Mesenchymal stem cell (in vitro differentiated cells and primary cell): ENCODE results near the gene FAM76A.
"Not testable (repeated sequence)": the region's sequence is repeated elsewhere in the genome, so short reads cannot be mapped to it uniquely, and the experiment has no call there.

Source experiments
- DNase-seq: peaks from one replicate; pipeline ENCODE4 v3.0.0-alpha.2; 2013
- H2AFZ ChIP-seq: one replicate; pipeline ENCODE4 v1.6.1; 2013; ENCODE audit warnings: low read depth, mild to moderate bottlenecking, control low read depth, inconsistent platforms, low read length, moderate library complexity
- H2AK5ac ChIP-seq: 2 replicates; pipeline ENCODE4 v1.6.1; 2013; ENCODE audit warnings: low read length, moderate library complexity, mild to moderate bottlenecking, inconsistent platforms; ENCODE audit not compliant: severe bottlenecking
- H2BK120ac ChIP-seq: one replicate; pipeline ENCODE4 v1.6.1; 2013; ENCODE audit warnings: low read depth, mild to moderate bottlenecking, inconsistent platforms, low read length, moderate library complexity
- H2BK12ac ChIP-seq, 2 experiments: one replicate each; pipeline ENCODE4 v1.6.1; 2013; ENCODE audit warnings: inconsistent platforms in 2 of 2, low read length in 2 of 2, mild to moderate bottlenecking in 2 of 2, moderate library complexity in 2 of 2, control low read depth in 1 of 2
- H2BK15ac ChIP-seq: one replicate; pipeline ENCODE4 v1.6.1; 2013; ENCODE audit warnings: mild to moderate bottlenecking, low read depth, inconsistent platforms; ENCODE audit not compliant: poor library complexity, severe bottlenecking
- H2BK5ac ChIP-seq: 2 replicates; pipeline ENCODE4 v1.6.1; 2013; ENCODE audit warnings: low read depth, mild to moderate bottlenecking, low read length, control low read depth, inconsistent platforms; ENCODE audit not compliant: poor library complexity, severe bottlenecking
- H3K14ac ChIP-seq, 2 experiments: one replicate each; pipeline ENCODE4 v1.6.1; 2013; ENCODE audit warnings: inconsistent platforms in 2 of 2, low read length in 2 of 2, control low read depth in 1 of 2, mild to moderate bottlenecking in 1 of 2, moderate library complexity in 1 of 2
- H3K18ac ChIP-seq, 2 experiments: one replicate each; pipeline ENCODE4 v1.6.1; 2013; ENCODE audit warnings: inconsistent platforms in 2 of 2, low read length in 2 of 2, control low read depth in 1 of 2, low read depth in 1 of 2, mild to moderate bottlenecking in 1 of 2
- H3K23ac ChIP-seq, 2 experiments: one replicate each; pipeline ENCODE4 v1.6.1; 2013; ENCODE audit warnings: inconsistent platforms in 2 of 2, low read length in 2 of 2, mild to moderate bottlenecking in 2 of 2, moderate library complexity in 2 of 2, control low read depth in 1 of 2
- H3K27ac ChIP-seq: 2 replicates; pipeline ENCODE4 v1.5.1; 2013; ENCODE audit warnings: mild to moderate bottlenecking, moderate library complexity, low read length, control low read depth, inconsistent platforms; ENCODE audit not compliant: poor library complexity, severe bottlenecking
- H3K27me3 ChIP-seq, 2 experiments: 2 replicates each; pipeline versions ENCODE4 v1.6.1 to v1.7.0; 2013; ENCODE audit warnings: low read length in 2 of 2, mild to moderate bottlenecking in 2 of 2, moderate library complexity in 2 of 2, control low read depth in 1 of 2, inconsistent platforms in 1 of 2; ENCODE audit not compliant: control insufficient read depth in 1 of 2, insufficient read depth in 1 of 2
- H3K36me3 ChIP-seq, 2 experiments: 2 replicates each; pipeline versions ENCODE4 v1.6.1 to v1.7.0; 2013; ENCODE audit warnings: low read length in 2 of 2, control low read depth in 1 of 2, inconsistent platforms in 1 of 2, low read depth in 1 of 2, mild to moderate bottlenecking in 1 of 2; ENCODE audit not compliant: insufficient read depth in 2 of 2, control insufficient read depth in 1 of 2
- H3K4ac ChIP-seq, 2 experiments: one replicate each; pipeline ENCODE4 v1.6.1; 2013; ENCODE audit warnings: inconsistent platforms in 2 of 2, low read length in 2 of 2, mild to moderate bottlenecking in 2 of 2, moderate library complexity in 2 of 2, control low read depth in 1 of 2, low read depth in 1 of 2
- H3K4me1 ChIP-seq: 2 replicates; pipeline ENCODE4 v1.6.1; 2013; ENCODE audit warnings: low read depth, low read length, control low read depth; ENCODE audit not compliant: control insufficient read depth, insufficient read depth
- H3K4me2 ChIP-seq: 2 replicates; pipeline ENCODE4 v1.6.1; 2013; ENCODE audit warnings: low read length, mild to moderate bottlenecking, inconsistent platforms; ENCODE audit not compliant: poor library complexity, severe bottlenecking
- H3K4me3 ChIP-seq, 2 experiments: 2 replicates each; pipeline versions ENCODE4 v1.5.1 to v1.7.0; 2013; ENCODE audit warnings: low read length in 2 of 2, mild to moderate bottlenecking in 2 of 2, control low read depth in 1 of 2, low read depth in 1 of 2; ENCODE audit not compliant: insufficient read depth in 1 of 2
- H3K79me1 ChIP-seq: replicated peaks from 2 replicates; pipeline ENCODE4 v1.6.1; 2013; ENCODE audit warnings: mild to moderate bottlenecking, control low read depth, low read length, inconsistent platforms; ENCODE audit not compliant: poor library complexity, severe bottlenecking
- H3K9ac ChIP-seq: 2 replicates; pipeline ENCODE4 v1.7.0; 2013; ENCODE audit warnings: mild to moderate bottlenecking, low read length, moderate library complexity
- H3K9me3 ChIP-seq: 2 replicates; pipeline ENCODE4 v1.7.0; 2013; ENCODE audit warnings: mild to moderate bottlenecking, low read length; ENCODE audit not compliant: control insufficient read depth
- H4K8ac ChIP-seq: one replicate; pipeline ENCODE4 v1.6.1; 2013; ENCODE audit warnings: inconsistent platforms, mild to moderate bottlenecking, low read length, moderate library complexity
- H4K91ac ChIP-seq: one replicate; pipeline ENCODE4 v1.6.1; 2013; ENCODE audit warnings: mild to moderate bottlenecking, low read length, inconsistent platforms
- WGBS: methylation state at CpG from one replicate; pipeline ENCODE4 v1.1.7; 2013; ENCODE audit warnings: mixed read lengths; 5-methylcytosine and 5-hydroxymethylcytosine counted together

The FAM76A gene

DNA sequence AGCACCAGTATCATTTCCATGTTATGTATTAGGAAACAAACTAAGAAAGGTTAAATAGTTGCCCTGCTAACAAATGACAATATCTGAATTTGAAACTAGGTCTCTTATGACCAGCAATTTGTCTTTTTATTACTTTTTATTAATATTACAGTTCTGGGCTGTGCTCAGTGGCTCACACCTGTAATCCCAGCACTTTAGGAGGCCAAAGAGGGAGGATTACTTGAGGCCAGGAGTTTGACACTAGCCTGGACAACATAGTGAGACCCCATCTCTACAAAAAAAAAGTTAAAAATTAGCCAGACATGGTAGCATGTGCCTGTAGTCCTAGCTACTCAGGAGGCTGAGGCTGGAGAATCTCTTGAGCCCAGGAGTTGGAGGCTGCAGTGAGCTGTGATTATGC, 50.5 kb downstream of the FAM76A start:
- not testable (repeated sequence) for H3K4me1 ChIP-seq, H2AFZ ChIP-seq, H4K91ac ChIP-seq, H3K4me3 ChIP-seq, H3K23ac ChIP-seq, H3K14ac ChIP-seq, H2AK5ac ChIP-seq, H3K4ac ChIP-seq, H3K9ac ChIP-seq, DNase-seq, H3K27ac ChIP-seq, H3K18ac ChIP-seq, H2BK120ac ChIP-seq, H4K8ac ChIP-seq, H3K4me2 ChIP-seq, H3K27me3 ChIP-seq, H2BK15ac ChIP-seq, H2BK5ac ChIP-seq, H2BK12ac ChIP-seq, H3K9me3 ChIP-seq
- H3K79me1 ChIP-seq: peaks cover 18% of the 10 kb centered on the region
- peaks cover 2 to 18% of the 10 kb centered on the region in 2 experiments for H3K36me3 ChIP-seq

DNA sequence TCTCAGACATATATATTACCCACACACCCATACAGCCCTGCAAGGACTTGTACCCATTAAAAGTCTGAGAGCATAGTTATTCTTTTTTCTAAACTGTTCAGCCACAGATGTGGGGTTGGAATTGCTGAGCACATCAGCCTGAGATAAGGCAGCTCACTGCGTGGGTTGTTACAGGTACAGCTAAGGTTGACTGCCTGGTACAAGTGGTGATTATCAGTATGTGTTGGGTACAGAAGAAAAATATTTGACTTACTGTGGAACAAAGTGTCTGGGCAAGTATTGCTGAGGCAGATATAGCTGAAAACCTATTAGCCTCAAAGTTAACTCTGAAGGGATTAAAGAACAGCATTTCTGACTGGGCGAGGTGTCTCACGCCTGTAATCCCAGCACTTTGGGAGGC, 52.3 kb downstream of the FAM76A start:
- Histone ChIP-seq H3K27ac (no peak overlapping the region), H3K27me3 (no peaks in the 10 kb centered on the region)

DNA sequence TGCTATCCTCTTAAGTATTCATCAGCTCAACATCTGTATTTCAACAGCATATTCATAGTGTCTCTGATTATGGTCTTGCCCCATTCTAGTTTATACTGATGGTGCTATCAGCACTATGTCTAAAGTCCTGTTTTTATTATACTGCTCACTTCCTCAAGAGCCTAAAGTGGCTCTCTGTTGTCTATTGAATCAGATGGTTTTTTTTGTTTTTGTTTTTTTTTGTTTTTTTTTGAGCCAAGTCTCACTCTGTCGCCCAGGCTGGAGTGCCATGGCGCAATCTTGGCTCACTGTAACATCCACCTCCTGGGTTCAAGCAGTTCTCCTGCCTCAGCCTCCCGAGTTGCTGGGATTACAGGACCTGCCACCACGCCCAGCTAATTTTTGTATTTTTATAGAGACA, 53.4 kb downstream of the FAM76A start:
- 94% methylated on average over 4 of the region's 4 CpGs for WGBS
- Histone ChIP-seq H3K4ac (no peak overlapping the region), H3K9ac (no peak overlapping the region), H3K4me3 (no peak overlapping the region), H3K27me3 (no peaks in the 10 kb centered on the region), H2BK120ac (no peak overlapping the region), H3K23ac (no peak overlapping the region), H2AK5ac (no peak overlapping the region), H3K9me3 (no peaks in the 10 kb centered on the region), H3K18ac (no peak overlapping the region), H3K4me1 (peaks cover 3% of the 10 kb centered on the region), H3K36me3 (peaks cover 2 to 24% of the 10 kb centered on the region in 2 experiments), H3K4me2 (no peak overlapping the region), H2AFZ (no peak overlapping the region), H4K8ac (no peak overlapping the region), H2BK5ac (no peak overlapping the region), H4K91ac (no peak overlapping the region), H2BK15ac (no peak overlapping the region), H2BK12ac (no peak overlapping the region), H3K27ac (no peak overlapping the region), H3K79me1 (peaks cover 18% of the 10 kb centered on the region), H3K14ac (no peak overlapping the region)
- no peak for DNase-seq

More for the DNA sequence above, 52.3 kb downstream of the FAM76A start:
- no peak overlapping the region for H3K14ac ChIP-seq
- no peak overlapping the region for H2BK5ac ChIP-seq
- no peak overlapping the region for H2AK5ac ChIP-seq
- no peak overlapping the region for H3K4me3 ChIP-seq
- no peak overlapping the region for H4K91ac ChIP-seq
- 99% methylated on average over 3 of the region's 3 CpGs for WGBS
- H3K4ac ChIP-seq: no peak overlapping the region
- no peak overlapping the region for H3K4me2 ChIP-seq
- no peak overlapping the region for H2BK12ac ChIP-seq
- peaks cover 22% of the 10 kb centered on the region for H3K79me1 ChIP-seq
- no peak overlapping the region for H4K8ac ChIP-seq
- no peak overlapping the region for H3K9ac ChIP-seq
- no peak overlapping the region for H2BK120ac ChIP-seq
- H2BK15ac ChIP-seq: no peak overlapping the region
- no peak for DNase-seq
- H3K4me1 ChIP-seq: peaks cover 3% of the 10 kb centered on the region
- no peak overlapping the region for H2AFZ ChIP-seq
- peaks cover 2 to 24% of the 10 kb centered on the region in 2 experiments for H3K36me3 ChIP-seq
- no peak overlapping the region for H3K18ac ChIP-seq
- no peaks in the 10 kb centered on the region for H3K9me3 ChIP-seq
- no peak overlapping the region for H3K23ac ChIP-seq

DNA sequence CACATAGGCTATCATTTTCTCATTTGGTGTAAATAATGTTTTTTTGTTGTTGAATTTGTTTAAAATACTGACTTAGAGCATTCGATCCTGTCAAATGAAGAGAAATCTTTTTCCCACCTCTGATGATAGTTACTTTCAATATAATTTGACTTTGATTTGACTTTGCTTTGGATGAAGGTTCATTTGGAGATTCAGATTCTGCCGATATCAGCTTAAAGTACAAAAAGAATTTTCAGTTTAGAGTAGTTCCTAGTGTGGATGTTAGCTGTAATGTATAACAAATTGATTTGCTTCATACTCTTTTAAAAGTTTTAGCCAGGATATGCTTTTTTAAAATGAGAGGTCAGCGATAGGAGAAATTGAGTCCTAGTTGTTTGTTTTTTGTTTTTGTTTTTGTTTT, 57.2 kb downstream of the FAM76A start:
- H2AFZ ChIP-seq: no peak overlapping the region
- no peak overlapping the region for H3K18ac ChIP-seq
- DNase-seq: no peak
- no peak overlapping the region for H2BK12ac ChIP-seq
- 100% methylated on average over 2 of the region's 3 CpGs for WGBS
- H3K4me3 ChIP-seq: no peak overlapping the region
- no peak overlapping the region for H4K91ac ChIP-seq
- H3K27ac ChIP-seq: no peak overlapping the region
- no peak overlapping the region for H3K14ac ChIP-seq
- no peak overlapping the region for H2AK5ac ChIP-seq
- no peaks in the 10 kb centered on the region for H3K4me1 ChIP-seq
- no peaks in the 10 kb centered on the region for H3K27me3 ChIP-seq
- H3K4ac ChIP-seq: no peak overlapping the region
- H2BK15ac ChIP-seq: no peak overlapping the region
- H3K9me3 ChIP-seq: no peaks in the 10 kb centered on the region
- peaks cover 2 to 9% of the 10 kb centered on the region in 2 experiments for H3K36me3 ChIP-seq
- H3K9ac ChIP-seq: no peak overlapping the region
- no peak overlapping the region for H2BK5ac ChIP-seq
- no peak overlapping the region for H4K8ac ChIP-seq
- peaks cover 12% of the 10 kb centered on the region for H3K79me1 ChIP-seq
- no peak overlapping the region for H3K4me2 ChIP-seq
- no peak overlapping the region for H2BK120ac ChIP-seq
- H3K23ac ChIP-seq: no peak overlapping the region
